GM12878 (cell line): ENCODE data around the gene SLX4IP. TPM values are rescaled to one million over a fixed set of nuclear protein-coding genes. Genes with fewer than 3 reads are reported as not detected.

Experiments
- ATAC-seq: fragments of 200-7000 bp; cut with Tn5 transposase; 3 replicates; pipeline ENCODE4 v1.9.1; 2020; ENCODE audit warnings: mild to moderate bottlenecking, moderate library complexity
- BruUV-seq: library from RNA; stranded (reverse); fragments of 400-500 nt; replicated peaks from 2 replicates; lab custom pipeline; 2021; lab: Mats Ljungman, UMichigan
- CTCF ChIA-PET: fragments of 300-600 bp; sonication (Branson Sonifier 250); formaldehyde crosslinking; extraction: SDS; loops from one replicate; lab custom pipeline; 2021; ENCODE audit warnings: inconsistent platforms; lab: Yijun Ruan, JAX
- POLR2A ChIA-PET: fragments of 350-600 bp; formaldehyde crosslinking; extraction: SDS; loops from one replicate; lab custom pipeline; 2021; ENCODE audit warnings: inconsistent platforms; lab: Charles Lee
- RAD21 ChIA-PET: fragments of 300-600 bp; sonication (Branson Sonifier 250); formaldehyde crosslinking; loops from one replicate; lab custom pipeline; 2023; ENCODE audit warnings: antibody characterized with exemption; ENCODE audit not compliant: unreplicated experiment; lab: Charles Lee
- SMC1A ChIA-PET: fragments of 300-600 bp; sonication (Branson Sonifier 250); formaldehyde crosslinking; loops from one replicate; lab custom pipeline; 2023; ENCODE audit not compliant: unreplicated experiment, uncharacterized antibody; lab: Charles Lee
- DNase-seq: peaks from one replicate; pipeline ENCODE4 v3.0.0-alpha.2; 2011; ENCODE audit warnings: low read depth, low spot score
- FAIRE-seq: peaks from 3 replicates; lab custom pipeline; 2011; peaks lifted over from hg19 to GRCh38; lab: Jason Lieb, UNC
- H2AFZ ChIP-seq: 2 replicates; pipeline ENCODE4 v1.6.0; 2011; ENCODE audit warnings: low read depth, low read length, control low read depth; ENCODE audit not compliant: control insufficient read depth
- H3K27ac ChIP-seq: 2 replicates; pipeline ENCODE4 v1.5.1; 2011; ENCODE audit warnings: control low read depth; ENCODE audit not compliant: control insufficient read depth, insufficient read depth
- H3K27me3 ChIP-seq, 2 experiments: replicated peaks in 1 of 2; 2 replicates each; pipeline versions ENCODE4 v1.6.0 to v1.6.1; 2011; ENCODE audit warnings: low read length in 1 of 2; ENCODE audit not compliant: control insufficient read depth in 2 of 2, insufficient read depth in 2 of 2
- H3K36me3 ChIP-seq, 2 experiments: 2 replicates each; pipeline ENCODE4 v1.5.1; 2011; ENCODE audit warnings: low read length in 1 of 2; ENCODE audit not compliant: control insufficient read depth in 2 of 2, insufficient read depth in 2 of 2
- H3K4me1 ChIP-seq: 2 replicates; pipeline ENCODE4 v1.6.1; 2011; ENCODE audit warnings: mild to moderate bottlenecking, low read length, moderate library complexity, mixed read lengths; ENCODE audit not compliant: control insufficient read depth, insufficient read depth
- H3K4me2 ChIP-seq: 2 replicates; pipeline ENCODE4 v1.6.0; 2011; ENCODE audit warnings: control low read depth; ENCODE audit not compliant: control insufficient read depth, insufficient read depth
- H3K4me3 ChIP-seq: fragments of 200-600 bp; sonication (generic); 2 replicates; pipeline ENCODE4 v1.5.1; 2016
- H3K79me2 ChIP-seq: 2 replicates; pipeline ENCODE4 v1.6.0; 2011; ENCODE audit warnings: low read length; ENCODE audit not compliant: control insufficient read depth, insufficient read depth
- H3K9ac ChIP-seq: 2 replicates; pipeline ENCODE4 v1.8.0; 2011; ENCODE audit warnings: low read length, control low read depth, mixed read lengths; ENCODE audit not compliant: control insufficient read depth, insufficient read depth
- H3K9me3 ChIP-seq: replicated peaks from 3 replicates; pipeline ENCODE4 v1.5.1; 2011; ENCODE audit warnings: mild to moderate bottlenecking, low read length; ENCODE audit not compliant: control insufficient read depth, insufficient read depth
- H4K20me1 ChIP-seq: 2 replicates; pipeline ENCODE4 v1.6.0; 2011; ENCODE audit not compliant: control insufficient read depth, insufficient read depth
- BMI1 ChIP-seq: fragments of 450-650 bp; IDR thresholded peaks from 2 replicates; pipeline ENCODE4 v1.6.1; 2016; ENCODE audit warnings: mild to moderate bottlenecking, moderate library complexity, borderline replicate concordance
- FOS ChIP-seq: IDR thresholded peaks from 3 replicates; pipeline ENCODE4 v1.6.1; 2011; ENCODE audit warnings: borderline replicate concordance; ENCODE audit not compliant: insufficient read length; ENCODE audit errors: extremely low read depth
- FOXK2 ChIP-seq: fragments of 450-650 bp; IDR thresholded peaks from 2 replicates; pipeline ENCODE4 v1.6.1; 2017; ENCODE audit warnings: mild to moderate bottlenecking, moderate library complexity
- IKZF2 ChIP-seq, 2 experiments: fragments of 450-650 bp; IDR thresholded peaks; 2 replicates each; pipeline ENCODE4 v1.6.1; 2017; ENCODE audit warnings: mild to moderate bottlenecking in 2 of 2, moderate library complexity in 2 of 2
- JUNB ChIP-seq: IDR thresholded peaks from 2 replicates; pipeline ENCODE4 v1.6.1; 2016; ENCODE audit warnings: antibody characterized with exemption, mild to moderate bottlenecking
- JUND ChIP-seq: IDR thresholded peaks from 2 replicates; pipeline ENCODE4 v1.6.1; 2012; ENCODE audit warnings: low read depth, mild to moderate bottlenecking, low read length, improper control_type of control experiment, moderate library complexity
- PML ChIP-seq: IDR thresholded peaks from 2 replicates; pipeline ENCODE4 v1.6.1; 2012; ENCODE audit warnings: low read length, inconsistent platforms
- POU2F2 ChIP-seq: IDR thresholded peaks from 3 replicates; pipeline ENCODE4 v1.6.1; 2011; ENCODE audit warnings: low read depth, mild to moderate bottlenecking, low read length, borderline replicate concordance
- RUNX3 ChIP-seq: IDR thresholded peaks from 2 replicates; pipeline ENCODE4 v1.6.1; 2012; ENCODE audit warnings: low read length, inconsistent platforms
- SMC3 ChIP-seq: IDR thresholded peaks from 2 replicates; pipeline ENCODE4 v1.6.1; 2011; ENCODE audit warnings: low read length, improper control_type of control experiment, borderline replicate concordance
- TBL1XR1 ChIP-seq: IDR thresholded peaks from 2 replicates; pipeline ENCODE4 v1.6.1; 2012; ENCODE audit warnings: low read depth, low read length, improper control_type of control experiment
- WGBS: methylation state at CpG from one replicate; pipeline ENCODE4 v1.1.6; 2016; ENCODE audit warnings: low lambda C conversion rate; ENCODE audit not compliant: insufficient replicate concordance, insufficient coverage; ENCODE audit errors: missing lambda C conversion rate; 5-methylcytosine and 5-hydroxymethylcytosine counted together
- in situ Hi-C: fragments of 300-500 bp; cut with MboI; formaldehyde crosslinking; loops from 9 replicates; pipeline ENCODE4 v1.14.3; 2018; ENCODE audit warnings: mixed read lengths
- intact Hi-C: fragments of 100-400 bp; cut with micrococcal nuclease; formaldehyde crosslinking; loops from one replicate; pipeline ENCODE4 v1.14.2; 2022; ENCODE audit not compliant: unreplicated experiment
- polyA plus RNA-seq, 11 experiments: library from polyadenylated mRNA; depleted of rRNA in 4 of 11; unstranded in 6 of 11; stranded (reverse) in 5 of 11; fragments of >200 nt; fragmentation: Nextera tagmentation in 4 of 11; fragmentation: Illumina TruSeq in 1 of 11; extraction: Ambion mirVana in 4 of 11; extraction: Trizol in 1 of 11; gene quantifications; 1 replicate in 1 of 11; 2 replicates in 10 of 11; pipeline versions ENCODE4 v1.2.1 to v1.2.3, GENCODE V29; 2011 to 2016; ENCODE audit warnings: inconsistent platforms in 2 of 11, missing spikeins in 2 of 11, low read depth in 1 of 11
- total RNA-seq, 4 experiments: library from RNA; depleted of rRNA in 3 of 4; stranded (reverse); fragments of >200 nt in 3 of 4; fragmentation: Illumina TruSeq in 1 of 4; extraction: Trizol in 1 of 4; gene quantifications; 2 replicates each; pipeline versions ENCODE4 v1.2.1 to v1.2.3, GENCODE V29; 2013 to 2021
- TF ChIP-seq, protein P1 (sequence below): IDR thresholded peaks from 2 replicates; pipeline ENCODE4 v1.6.1; 2012; ENCODE audit warnings: improper control_type of control experiment, low read depth, low read length; ENCODE audit not compliant: insufficient replicate concordance
- TF ChIP-seq, protein P2 (sequence below): fragments of 450-650 bp; formaldehyde crosslinking; IDR thresholded peaks from 2 replicates; pipeline ENCODE4 v1.4.0; 2020; ENCODE audit warnings: mild to moderate bottlenecking, moderate library complexity
- TF ChIP-seq, protein P3 (sequence below): fragments of 450-650 bp; IDR thresholded peaks from 2 replicates; pipeline ENCODE4 v1.6.1; 2017; ENCODE audit warnings: mild to moderate bottlenecking, low read depth, inconsistent platforms; ENCODE audit not compliant: poor library complexity, severe bottlenecking

The SLX4IP gene
- total and polyA plus RNA-seq, 10 of the 15 experiments (the other 5 are each of a cell fraction or from before 2014, with no cell fraction given): 2.2 to 11.0 (median 6.3) TPM

DNA sequence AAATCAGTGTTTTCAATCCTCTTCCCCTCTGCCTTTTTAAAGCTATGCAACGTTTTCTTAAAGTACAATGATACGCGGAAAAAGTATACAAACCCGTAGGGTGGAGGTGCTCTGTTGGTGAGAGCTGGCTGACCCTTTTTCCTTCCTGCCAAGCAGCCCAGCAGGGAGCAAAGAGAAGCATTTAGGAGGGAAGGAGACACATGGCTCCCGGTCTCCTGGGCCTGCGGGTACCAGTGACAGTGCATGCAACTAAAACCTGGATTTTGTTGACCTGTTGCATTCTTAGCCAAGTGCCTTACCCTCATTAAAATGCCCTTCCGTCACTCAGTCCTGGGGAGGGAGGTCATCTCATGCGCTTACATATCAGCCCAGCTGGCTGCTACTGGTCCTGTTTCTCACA is 87.2 kb downstream of the SLX4IP start:
- H3K4me2 ChIP-seq: no peak overlapping the region
- peaks cover 9% of the 10 kb centered on the region for H3K4me1 ChIP-seq
- H3K9ac ChIP-seq: no peak overlapping the region
- H3K27me3 ChIP-seq: no peaks in the 10 kb centered on the region
- ATAC-seq (no peak), DNase-seq (no peak), FAIRE-seq (no peak)
- ChIA-PET RAD21 (interaction anchor here (1.5 to 2.2 kb wide), 2 partner anchors 10 to 14 kb away, joined by 5 to 13 read pairs; no protein-coding TSS in a partner anchor), POLR2A (no interaction called here), SMC1A (no interaction called here), CTCF (interaction anchor here (1.7 kb wide), 1 partner anchor 9 kb away, joined by 4 read pairs; no protein-coding TSS in a partner anchor)
- H3K79me2 ChIP-seq: no peaks in the 10 kb centered on the region
- H4K20me1 ChIP-seq: no peaks in the 10 kb centered on the region
- H3K9me3 ChIP-seq: no peaks in the 10 kb centered on the region
- H2AFZ ChIP-seq: no peak overlapping the region
- H3K27ac ChIP-seq: no peak overlapping the region
- peaks cover 0 to 2% of the 10 kb centered on the region in 2 experiments; a peak in 1 of 4 replicates for H3K36me3 ChIP-seq
- WGBS: 99% methylated on average over 8 of the region's 8 CpGs
- intact Hi-C loops: no loop called here
- no TSS peak for BruUV-seq
- in situ Hi-C loops: no loop called here
- H3K4me3 ChIP-seq: no peak overlapping the region
- TF ChIP-seq FOS (no peak), RUNX3 (no peak), TBL1XR1 (no peak), IKZF2 (IDR thresholded peaks at IDR 0.05) (no peak), PML (no peak), JUND (no peak), BMI1 (no peak), POU2F2 (no peak), SMC3 (no peak), FOXK2 (no peak), JUNB (no peak)
- TF ChIP-seq, protein P1, sequence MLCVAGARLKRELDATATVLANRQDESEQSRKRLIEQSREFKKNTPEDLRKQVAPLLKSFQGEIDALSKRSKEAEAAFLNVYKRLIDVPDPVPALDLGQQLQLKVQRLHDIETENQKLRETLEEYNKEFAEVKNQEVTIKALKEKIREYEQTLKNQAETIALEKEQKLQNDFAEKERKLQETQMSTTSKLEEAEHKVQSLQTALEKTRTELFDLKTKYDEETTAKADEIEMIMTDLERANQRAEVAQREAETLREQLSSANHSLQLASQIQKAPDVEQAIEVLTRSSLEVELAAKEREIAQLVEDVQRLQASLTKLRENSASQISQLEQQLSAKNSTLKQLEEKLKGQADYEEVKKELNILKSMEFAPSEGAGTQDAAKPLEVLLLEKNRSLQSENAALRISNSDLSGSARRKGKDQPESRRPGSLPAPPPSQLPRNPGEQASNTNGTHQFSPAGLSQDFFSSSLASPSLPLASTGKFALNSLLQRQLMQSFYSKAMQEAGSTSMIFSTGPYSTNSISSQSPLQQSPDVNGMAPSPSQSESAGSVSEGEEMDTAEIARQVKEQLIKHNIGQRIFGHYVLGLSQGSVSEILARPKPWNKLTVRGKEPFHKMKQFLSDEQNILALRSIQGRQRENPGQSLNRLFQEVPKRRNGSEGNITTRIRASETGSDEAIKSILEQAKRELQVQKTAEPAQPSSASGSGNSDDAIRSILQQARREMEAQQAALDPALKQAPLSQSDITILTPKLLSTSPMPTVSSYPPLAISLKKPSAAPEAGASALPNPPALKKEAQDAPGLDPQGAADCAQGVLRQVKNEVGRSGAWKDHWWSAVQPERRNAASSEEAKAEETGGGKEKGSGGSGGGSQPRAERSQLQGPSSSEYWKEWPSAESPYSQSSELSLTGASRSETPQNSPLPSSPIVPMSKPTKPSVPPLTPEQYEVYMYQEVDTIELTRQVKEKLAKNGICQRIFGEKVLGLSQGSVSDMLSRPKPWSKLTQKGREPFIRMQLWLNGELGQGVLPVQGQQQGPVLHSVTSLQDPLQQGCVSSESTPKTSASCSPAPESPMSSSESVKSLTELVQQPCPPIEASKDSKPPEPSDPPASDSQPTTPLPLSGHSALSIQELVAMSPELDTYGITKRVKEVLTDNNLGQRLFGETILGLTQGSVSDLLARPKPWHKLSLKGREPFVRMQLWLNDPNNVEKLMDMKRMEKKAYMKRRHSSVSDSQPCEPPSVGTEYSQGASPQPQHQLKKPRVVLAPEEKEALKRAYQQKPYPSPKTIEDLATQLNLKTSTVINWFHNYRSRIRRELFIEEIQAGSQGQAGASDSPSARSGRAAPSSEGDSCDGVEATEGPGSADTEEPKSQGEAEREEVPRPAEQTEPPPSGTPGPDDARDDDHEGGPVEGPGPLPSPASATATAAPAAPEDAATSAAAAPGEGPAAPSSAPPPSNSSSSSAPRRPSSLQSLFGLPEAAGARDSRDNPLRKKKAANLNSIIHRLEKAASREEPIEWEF: no peak
- TF ChIP-seq, protein P2, sequence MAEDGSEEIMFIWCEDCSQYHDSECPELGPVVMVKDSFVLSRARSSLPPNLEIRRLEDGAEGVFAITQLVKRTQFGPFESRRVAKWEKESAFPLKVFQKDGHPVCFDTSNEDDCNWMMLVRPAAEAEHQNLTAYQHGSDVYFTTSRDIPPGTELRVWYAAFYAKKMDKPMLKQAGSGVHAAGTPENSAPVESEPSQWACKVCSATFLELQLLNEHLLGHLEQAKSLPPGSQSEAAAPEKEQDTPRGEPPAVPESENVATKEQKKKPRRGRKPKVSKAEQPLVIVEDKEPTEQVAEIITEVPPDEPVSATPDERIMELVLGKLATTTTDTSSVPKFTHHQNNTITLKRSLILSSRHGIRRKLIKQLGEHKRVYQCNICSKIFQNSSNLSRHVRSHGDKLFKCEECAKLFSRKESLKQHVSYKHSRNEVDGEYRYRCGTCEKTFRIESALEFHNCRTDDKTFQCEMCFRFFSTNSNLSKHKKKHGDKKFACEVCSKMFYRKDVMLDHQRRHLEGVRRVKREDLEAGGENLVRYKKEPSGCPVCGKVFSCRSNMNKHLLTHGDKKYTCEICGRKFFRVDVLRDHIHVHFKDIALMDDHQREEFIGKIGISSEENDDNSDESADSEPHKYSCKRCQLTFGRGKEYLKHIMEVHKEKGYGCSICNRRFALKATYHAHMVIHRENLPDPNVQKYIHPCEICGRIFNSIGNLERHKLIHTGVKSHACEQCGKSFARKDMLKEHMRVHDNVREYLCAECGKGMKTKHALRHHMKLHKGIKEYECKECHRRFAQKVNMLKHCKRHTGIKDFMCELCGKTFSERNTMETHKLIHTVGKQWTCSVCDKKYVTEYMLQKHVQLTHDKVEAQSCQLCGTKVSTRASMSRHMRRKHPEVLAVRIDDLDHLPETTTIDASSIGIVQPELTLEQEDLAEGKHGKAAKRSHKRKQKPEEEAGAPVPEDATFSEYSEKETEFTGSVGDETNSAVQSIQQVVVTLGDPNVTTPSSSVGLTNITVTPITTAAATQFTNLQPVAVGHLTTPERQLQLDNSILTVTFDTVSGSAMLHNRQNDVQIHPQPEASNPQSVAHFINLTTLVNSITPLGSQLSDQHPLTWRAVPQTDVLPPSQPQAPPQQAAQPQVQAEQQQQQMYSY (CRISPR knock-in tag): no peak
- TF ChIP-seq, protein P3, sequence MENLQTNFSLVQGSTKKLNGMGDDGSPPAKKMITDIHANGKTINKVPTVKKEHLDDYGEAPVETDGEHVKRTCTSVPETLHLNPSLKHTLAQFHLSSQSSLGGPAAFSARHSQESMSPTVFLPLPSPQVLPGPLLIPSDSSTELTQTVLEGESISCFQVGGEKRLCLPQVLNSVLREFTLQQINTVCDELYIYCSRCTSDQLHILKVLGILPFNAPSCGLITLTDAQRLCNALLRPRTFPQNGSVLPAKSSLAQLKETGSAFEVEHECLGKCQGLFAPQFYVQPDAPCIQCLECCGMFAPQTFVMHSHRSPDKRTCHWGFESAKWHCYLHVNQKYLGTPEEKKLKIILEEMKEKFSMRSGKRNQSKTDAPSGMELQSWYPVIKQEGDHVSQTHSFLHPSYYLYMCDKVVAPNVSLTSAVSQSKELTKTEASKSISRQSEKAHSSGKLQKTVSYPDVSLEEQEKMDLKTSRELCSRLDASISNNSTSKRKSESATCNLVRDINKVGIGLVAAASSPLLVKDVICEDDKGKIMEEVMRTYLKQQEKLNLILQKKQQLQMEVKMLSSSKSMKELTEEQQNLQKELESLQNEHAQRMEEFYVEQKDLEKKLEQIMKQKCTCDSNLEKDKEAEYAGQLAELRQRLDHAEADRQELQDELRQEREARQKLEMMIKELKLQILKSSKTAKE: no peak
